RPMI8226 (cell line): Measurements from ENCODE around the gene KCTD17.

Experiments
- DNase-seq: peaks from one replicate; pipeline ENCODE4 v3.0.0-alpha.2; 2015

Gene KCTD17

DNA sequence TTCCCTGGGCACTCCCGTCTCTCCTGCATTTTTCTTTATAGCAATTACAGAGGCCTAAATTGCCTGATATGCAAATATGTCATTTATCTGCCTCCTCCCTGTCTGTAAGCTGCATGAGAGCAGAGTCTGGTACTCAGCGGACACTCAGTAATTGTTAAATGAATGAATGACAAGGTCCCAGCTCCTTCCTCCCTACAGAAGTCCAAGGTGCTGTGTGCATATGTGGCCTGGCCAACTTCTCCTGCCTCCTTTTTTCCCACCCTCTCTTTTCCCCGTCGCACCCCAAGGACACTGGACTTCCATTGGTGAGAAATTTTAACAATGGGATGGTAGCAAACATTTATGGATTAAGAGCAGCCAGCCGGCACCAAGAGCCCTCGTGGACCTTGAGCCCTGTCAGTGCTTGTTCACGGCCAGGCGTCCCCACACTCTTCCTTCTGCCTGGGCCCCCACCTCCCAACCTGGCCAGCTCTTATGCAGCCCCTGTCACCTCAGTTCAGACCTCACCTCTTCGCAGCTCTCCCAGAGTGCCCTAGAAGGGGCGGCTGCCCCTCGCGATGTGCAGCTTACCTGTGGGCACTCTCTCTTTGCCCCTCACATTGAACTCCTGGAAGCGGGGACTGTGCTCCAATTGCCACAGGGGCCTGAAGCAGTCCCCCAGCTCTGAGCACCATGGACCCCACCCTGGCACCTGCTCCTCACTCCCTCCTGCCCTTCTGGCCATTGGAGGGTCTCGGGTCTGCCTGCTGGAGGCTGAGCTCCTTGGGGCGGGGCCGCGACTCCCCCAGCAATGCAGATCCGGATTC is 56.5 kb downstream of the KCTD17 start:
- DNase-seq: no peak

DNA sequence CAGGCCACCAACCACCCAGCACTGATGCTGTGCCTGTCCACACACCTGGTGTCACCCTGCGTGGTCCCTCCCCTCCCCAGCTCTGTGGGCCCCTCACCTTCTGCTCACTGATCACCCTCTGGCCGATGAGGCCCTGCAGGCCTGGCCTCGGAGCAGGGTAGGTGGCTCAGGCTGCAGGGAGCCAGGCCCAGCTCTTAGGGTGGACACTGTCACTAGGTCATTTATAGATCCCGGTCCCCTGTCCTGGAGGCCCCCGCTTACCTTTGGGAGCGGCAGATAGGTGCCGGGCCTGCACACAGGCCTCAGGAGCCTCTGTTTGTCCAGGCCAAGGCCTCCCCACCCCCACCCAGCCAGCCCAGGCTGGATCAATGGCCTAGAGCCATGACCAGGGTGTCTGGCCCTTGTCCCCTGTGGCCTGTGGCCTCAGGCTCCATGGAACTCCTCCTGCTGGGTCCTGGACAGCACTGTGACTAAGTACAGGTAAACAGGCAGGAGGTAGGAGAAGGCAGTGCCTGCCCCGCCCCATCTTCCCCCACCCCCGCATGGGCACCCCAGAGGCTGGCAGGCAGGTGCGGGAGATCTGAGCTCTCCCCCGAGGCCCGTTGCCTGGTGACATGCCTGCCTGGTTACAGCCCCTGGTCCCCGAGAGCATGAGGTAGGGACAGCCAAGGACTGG is 57.8 kb downstream of the KCTD17 start, which contains the start of gene TMPRSS6:
TMPRSS6 (minus strand) TSS at position 472 of the 676 bp plus-strand sequence. CDS start 6,296 bp downstream, outside the sequence.
- DNase-seq: no peak

DNA sequence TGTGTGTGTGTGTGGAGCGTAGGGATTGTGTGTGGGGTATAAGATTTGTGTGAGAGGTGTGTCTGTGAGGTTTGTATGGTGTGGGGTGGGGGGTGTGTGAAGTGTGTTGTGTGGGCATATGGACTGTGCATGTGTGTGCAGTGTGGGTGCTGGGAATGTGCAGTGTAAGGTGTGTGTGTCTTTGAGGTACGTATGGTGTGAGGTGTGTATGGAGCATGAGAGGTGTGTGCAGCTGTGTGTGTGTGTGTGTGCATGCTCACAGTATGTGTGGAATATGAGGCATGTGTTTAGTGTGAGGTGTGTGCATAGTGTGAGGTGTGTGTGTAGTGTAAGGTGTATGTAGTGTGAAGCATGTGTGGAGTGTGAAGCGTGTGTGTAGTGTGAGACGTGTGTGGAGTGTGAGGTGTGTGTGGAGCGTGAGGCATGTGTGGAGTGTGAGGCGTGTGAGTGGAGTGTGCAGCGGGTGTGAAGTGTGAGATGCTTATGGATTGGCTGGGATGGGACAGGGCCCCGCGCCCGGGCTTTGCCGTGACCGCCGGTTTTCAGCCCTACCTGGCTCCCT is 59.7 kb downstream of the KCTD17 start:
- DNase-seq: no peak

DNA sequence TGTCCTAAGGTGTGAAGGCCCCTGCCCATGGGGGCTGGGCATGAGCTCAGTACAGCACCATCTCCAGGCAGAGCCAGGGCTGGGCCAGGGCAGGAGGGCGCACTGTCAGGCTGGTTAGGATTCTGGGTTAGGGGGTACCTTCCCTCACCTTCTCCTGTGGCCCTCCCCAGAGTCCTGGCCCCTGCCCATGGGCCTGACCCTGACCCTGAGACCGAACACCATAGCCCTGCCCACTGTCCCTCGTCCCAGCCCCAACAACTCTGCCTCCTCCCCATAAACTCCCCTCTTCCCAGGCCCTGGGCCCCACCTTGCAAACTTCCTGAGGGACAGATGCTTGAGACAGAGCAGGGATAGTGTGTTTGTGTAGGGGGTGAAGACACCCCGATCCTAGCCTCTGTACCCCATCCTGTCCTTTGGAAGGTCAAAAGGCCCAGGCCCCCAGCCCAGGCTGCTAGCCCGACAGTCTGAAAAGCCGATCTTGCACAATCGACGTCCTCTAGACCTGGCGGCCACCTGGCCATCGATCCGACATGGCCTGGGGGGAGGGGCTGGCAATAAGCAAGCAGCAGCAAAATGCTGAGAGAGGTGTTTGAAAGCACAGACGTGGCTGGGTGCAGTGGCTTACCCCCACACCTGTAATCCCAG is 60.7 kb downstream of the KCTD17 start:
- peak; percentile 46 for DNase-seq
